Nephron (organoid): ENCODE measurements around the gene GABPA.
"Not testable (repeated sequence)": the region's sequence is repeated elsewhere in the genome, so short reads cannot be mapped to it uniquely, and the experiment has no call there.

ENCODE experiments used
- H3K27ac Mint-ChIP-seq, 3 experiments: 2 replicates each; pipeline ENCODE4 v1.8.0; 2020; ENCODE audit warnings: mixed read lengths in 3 of 3, mild to moderate bottlenecking in 2 of 3, moderate library complexity in 1 of 3
- H3K27me3 Mint-ChIP-seq: 2 replicates; pipeline ENCODE4 v1.8.0; 2021; ENCODE audit warnings: low read depth, mild to moderate bottlenecking, moderate library complexity, mixed read lengths
- H3K36me3 Mint-ChIP-seq: 2 replicates; pipeline ENCODE4 v1.8.0; 2020; ENCODE audit warnings: low read depth, mixed read lengths
- H3K4me1 Mint-ChIP-seq: 2 replicates; pipeline ENCODE4 v1.8.0; 2020; ENCODE audit warnings: mixed read lengths
- H3K4me3 Mint-ChIP-seq, 3 experiments: 2 replicates each; pipeline ENCODE4 v1.8.0; 2020; ENCODE audit warnings: mild to moderate bottlenecking in 3 of 3, mixed read lengths in 3 of 3, moderate library complexity in 2 of 3
- H3K9me3 Mint-ChIP-seq: 2 replicates; pipeline ENCODE4 v1.8.0; 2020; ENCODE audit warnings: mixed read lengths
- TF ChIP-seq, protein P1 (sequence below), 3 experiments: fragments of 200-600 bp; sonication (generic); IDR thresholded peaks; one replicate each; pipeline ENCODE4 v1.5.0; 2021; ENCODE audit warnings: antibody characterized with exemption in 3 of 3; ENCODE audit not compliant: unreplicated experiment in 3 of 3

Gene GABPA

DNA sequence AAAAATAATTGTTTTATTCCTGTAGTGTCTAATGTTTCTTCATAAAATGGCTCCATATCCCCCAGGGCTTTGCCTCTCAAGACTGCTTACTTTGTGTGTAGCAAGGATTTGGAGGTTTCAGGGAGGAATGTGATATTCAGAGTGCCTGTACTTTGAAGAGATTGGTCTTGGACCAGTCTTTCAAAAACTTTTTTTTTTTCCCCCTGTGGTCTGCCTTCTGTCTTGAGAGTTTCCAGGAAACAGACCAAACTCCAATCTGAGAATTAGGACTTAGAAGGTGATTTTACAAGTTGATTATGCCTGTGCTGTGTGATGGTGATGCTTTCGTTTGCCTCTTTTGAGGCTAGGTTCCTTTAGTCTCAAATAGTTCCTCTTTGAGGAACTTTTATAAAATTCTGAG lies 25.9 kb downstream of the GABPA start:
- peaks cover 73% of the 10 kb centered on the region for H3K36me3 Mint-ChIP-seq
- H3K27me3 Mint-ChIP-seq: no peaks in the 10 kb centered on the region
- TF ChIP-seq, protein P1, sequence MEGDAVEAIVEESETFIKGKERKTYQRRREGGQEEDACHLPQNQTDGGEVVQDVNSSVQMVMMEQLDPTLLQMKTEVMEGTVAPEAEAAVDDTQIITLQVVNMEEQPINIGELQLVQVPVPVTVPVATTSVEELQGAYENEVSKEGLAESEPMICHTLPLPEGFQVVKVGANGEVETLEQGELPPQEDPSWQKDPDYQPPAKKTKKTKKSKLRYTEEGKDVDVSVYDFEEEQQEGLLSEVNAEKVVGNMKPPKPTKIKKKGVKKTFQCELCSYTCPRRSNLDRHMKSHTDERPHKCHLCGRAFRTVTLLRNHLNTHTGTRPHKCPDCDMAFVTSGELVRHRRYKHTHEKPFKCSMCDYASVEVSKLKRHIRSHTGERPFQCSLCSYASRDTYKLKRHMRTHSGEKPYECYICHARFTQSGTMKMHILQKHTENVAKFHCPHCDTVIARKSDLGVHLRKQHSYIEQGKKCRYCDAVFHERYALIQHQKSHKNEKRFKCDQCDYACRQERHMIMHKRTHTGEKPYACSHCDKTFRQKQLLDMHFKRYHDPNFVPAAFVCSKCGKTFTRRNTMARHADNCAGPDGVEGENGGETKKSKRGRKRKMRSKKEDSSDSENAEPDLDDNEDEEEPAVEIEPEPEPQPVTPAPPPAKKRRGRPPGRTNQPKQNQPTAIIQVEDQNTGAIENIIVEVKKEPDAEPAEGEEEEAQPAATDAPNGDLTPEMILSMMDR (IDR thresholded peaks at IDR 0.05; ENCODE audit: unreplicated experiment in 3 of 3): no peak
- H3K4me1 Mint-ChIP-seq: peaks cover 10% of the 10 kb centered on the region
- H3K9me3 Mint-ChIP-seq: no peaks in the 10 kb centered on the region
- H3K4me3 Mint-ChIP-seq: no peak overlapping the region
- H3K27ac Mint-ChIP-seq: no peak overlapping the region

DNA sequence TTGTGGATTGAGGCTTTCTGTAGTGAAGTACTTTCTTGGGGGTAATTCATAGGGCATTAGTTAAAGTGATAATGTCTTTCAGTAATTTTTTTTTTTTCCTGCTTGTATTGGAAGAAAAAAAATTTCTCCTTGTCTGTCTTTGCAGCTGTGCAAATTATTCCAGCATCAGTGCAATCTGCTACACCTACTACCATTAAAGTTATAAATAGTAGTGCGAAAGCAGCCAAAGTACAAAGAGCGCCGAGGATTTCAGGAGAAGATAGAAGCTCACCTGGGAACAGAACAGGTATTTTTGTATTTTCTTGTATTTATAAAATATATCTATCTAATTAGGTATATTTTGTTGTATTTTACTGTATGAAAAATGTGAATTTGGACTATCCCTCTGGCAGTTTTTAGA lies 29.3 kb downstream of the GABPA start:
- Mint-ChIP-seq H3K27ac (no peak overlapping the region), H3K36me3 (peaks cover 77% of the 10 kb centered on the region), H3K9me3 (no peaks in the 10 kb centered on the region), H3K4me3 (no peak overlapping the region), H3K4me1 (peaks cover 6% of the 10 kb centered on the region), H3K27me3 (no peaks in the 10 kb centered on the region)
- TF ChIP-seq, protein P1 (IDR thresholded peaks at IDR 0.05; ENCODE audit: unreplicated experiment in 3 of 3): no peak

DNA sequence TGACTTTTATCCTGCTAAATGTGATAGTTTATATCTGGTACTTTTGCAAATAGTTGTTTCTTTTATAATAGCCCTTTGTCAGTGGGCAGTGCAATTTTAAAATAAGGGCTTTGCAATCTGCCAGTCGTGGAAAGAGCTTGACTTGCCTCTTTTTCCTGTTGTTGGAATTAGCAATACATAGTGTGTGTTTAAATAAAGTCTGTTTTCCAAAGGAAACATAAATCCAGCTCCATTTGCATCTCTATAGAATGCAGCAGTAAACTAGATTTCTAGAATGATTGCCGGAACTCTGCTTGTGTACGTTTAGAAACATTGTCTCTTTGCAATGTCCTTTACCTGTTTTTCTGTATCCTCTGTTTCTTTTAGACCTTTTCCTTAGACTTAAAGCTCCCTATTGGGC lies 33.1 kb downstream of the GABPA start:
- Mint-ChIP-seq H3K27me3 (no peaks in the 10 kb centered on the region), H3K4me3 (no peak overlapping the region), H3K4me1 (peaks cover 6% of the 10 kb centered on the region), H3K36me3 (peaks cover 56% of the 10 kb centered on the region), H3K9me3 (no peaks in the 10 kb centered on the region), H3K27ac (no peak overlapping the region)
- TF ChIP-seq, protein P1 (IDR thresholded peaks at IDR 0.05; ENCODE audit: unreplicated experiment in 3 of 3): no peak

DNA sequence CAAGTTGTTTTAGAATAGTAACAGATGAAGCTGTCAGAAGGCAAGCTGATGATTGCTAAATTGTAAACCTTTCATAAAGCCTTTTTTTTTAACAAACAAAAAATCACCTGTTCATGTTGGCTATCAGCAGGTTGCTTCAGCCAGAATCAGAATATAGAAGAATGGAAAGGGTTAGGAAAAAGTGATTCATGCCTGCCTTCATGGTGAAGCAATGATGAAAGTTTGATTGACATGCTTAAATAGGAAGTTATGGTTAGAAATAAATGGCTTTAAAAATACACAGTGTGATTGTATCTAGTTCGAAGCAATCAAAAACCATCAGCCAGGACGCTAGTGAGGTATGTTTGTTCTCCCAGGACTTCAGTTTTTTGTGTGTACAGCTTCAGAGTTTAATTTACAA lies 37.9 kb downstream of the GABPA start:
- Mint-ChIP-seq H3K9me3 (no peaks in the 10 kb centered on the region), H3K27me3 (no peaks in the 10 kb centered on the region), H3K4me3 (no peak overlapping the region), H3K4me1 (no peaks in the 10 kb centered on the region), H3K36me3 (peaks cover 18% of the 10 kb centered on the region), H3K27ac (no peak overlapping the region)
- TF ChIP-seq, protein P1 (IDR thresholded peaks at IDR 0.05; ENCODE audit: unreplicated experiment in 3 of 3): no peak

DNA sequence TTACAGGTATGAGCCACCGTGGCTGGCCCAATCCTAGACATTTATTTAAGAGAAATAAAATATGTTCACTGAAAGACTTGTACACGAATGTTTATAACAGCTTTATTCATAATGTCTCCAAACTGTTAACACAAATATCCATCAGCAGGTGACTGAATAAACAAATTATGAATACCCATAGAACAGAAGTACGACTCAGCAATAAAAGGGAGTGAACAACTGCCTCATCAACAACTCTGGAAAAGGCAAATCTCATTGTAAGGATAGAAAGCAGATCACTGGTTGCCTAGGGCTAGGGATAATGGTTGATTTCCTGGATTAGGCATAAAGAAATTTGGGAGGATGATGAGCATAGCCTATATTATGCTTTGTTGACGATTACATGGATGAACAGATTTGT lies 41.7 kb downstream of the GABPA start:
- peaks cover 3% of the 10 kb centered on the region for H3K27me3 Mint-ChIP-seq
- peaks cover 3% of the 10 kb centered on the region for H3K36me3 Mint-ChIP-seq
- peaks cover 3% of the 10 kb centered on the region for H3K9me3 Mint-ChIP-seq
- no peaks in the 10 kb centered on the region for H3K4me1 Mint-ChIP-seq
- no peak overlapping the region for H3K27ac Mint-ChIP-seq
- TF ChIP-seq, protein P1 (IDR thresholded peaks at IDR 0.05; ENCODE audit: unreplicated experiment in 3 of 3): no peak
- H3K4me3 Mint-ChIP-seq: no peak overlapping the region

DNA sequence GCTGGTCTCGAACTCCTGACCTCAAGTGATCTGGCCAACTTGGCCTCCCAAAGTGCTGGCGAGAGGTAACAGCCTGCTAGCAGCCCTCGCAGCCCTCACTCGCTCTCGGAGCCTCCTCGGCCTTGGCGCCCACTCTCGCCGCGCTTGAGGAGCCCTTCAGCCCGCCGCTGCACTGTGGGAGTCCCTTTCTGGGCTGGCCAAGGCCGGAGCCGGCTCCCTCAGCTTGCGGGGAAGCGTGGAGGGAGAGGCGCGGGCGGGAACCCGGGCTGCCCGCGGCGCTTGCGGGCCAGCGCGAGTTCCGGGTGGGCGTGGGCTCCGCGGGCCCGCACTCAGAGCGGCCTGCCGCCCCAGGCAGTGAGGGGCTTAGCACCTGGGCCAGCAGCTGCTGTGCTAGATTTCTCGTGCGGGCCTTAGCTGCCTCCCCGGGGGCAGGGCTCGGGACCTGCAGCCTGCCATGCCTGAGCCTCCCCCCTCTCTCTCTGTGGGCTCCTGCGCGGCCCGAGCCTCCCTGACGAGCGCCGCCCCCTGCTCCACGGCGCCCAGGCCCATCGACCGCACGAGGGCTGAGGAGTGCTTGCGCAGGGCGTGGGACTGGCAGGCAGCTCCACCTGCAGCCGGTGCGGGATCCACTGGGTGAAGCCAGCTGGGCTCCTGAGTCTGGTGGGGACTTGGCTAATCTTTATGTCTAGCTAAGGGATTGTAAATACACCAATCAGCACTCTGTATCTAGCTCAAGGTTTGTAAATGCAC lies 43.5 kb downstream of the GABPA start:
- not testable (repeated sequence) for H3K9me3 Mint-ChIP-seq, H3K27me3 Mint-ChIP-seq, H3K4me1 Mint-ChIP-seq, H3K27ac Mint-ChIP-seq, H3K36me3 Mint-ChIP-seq, H3K4me3 Mint-ChIP-seq
